HFF-Myc (cell line): ENCODE results near the gene RASL12.
"Not testable (repeated sequence)": the region's sequence is repeated elsewhere in the genome, so short reads cannot be mapped to it uniquely, and the experiment has no call there.

Source experiments
- DNase-seq: peaks from one replicate; pipeline ENCODE4 v3.0.0-alpha.2; 2011; ENCODE audit warnings: low read depth; ENCODE audit errors: extremely low read depth
- H3K4me3 ChIP-seq: replicated peaks from 2 replicates; pipeline ENCODE4 v1.5.1; 2011; ENCODE audit warnings: low read depth, mild to moderate bottlenecking, control low read depth, low read length
- TF ChIP-seq, protein P1 (sequence below): IDR thresholded peaks from 2 replicates; pipeline ENCODE4 v1.5.1; 2012; ENCODE audit warnings: mild to moderate bottlenecking, low read depth, low read length, control low read depth; ENCODE audit errors: missing control alignments

RASL12 gene

GRCh38 chr15:65096481-65097385 is 28.9 kb upstream of the RASL12 start:
- no peak for DNase-seq
- H3K4me3 ChIP-seq = no peak overlapping the region
- TF ChIP-seq, protein P1, sequence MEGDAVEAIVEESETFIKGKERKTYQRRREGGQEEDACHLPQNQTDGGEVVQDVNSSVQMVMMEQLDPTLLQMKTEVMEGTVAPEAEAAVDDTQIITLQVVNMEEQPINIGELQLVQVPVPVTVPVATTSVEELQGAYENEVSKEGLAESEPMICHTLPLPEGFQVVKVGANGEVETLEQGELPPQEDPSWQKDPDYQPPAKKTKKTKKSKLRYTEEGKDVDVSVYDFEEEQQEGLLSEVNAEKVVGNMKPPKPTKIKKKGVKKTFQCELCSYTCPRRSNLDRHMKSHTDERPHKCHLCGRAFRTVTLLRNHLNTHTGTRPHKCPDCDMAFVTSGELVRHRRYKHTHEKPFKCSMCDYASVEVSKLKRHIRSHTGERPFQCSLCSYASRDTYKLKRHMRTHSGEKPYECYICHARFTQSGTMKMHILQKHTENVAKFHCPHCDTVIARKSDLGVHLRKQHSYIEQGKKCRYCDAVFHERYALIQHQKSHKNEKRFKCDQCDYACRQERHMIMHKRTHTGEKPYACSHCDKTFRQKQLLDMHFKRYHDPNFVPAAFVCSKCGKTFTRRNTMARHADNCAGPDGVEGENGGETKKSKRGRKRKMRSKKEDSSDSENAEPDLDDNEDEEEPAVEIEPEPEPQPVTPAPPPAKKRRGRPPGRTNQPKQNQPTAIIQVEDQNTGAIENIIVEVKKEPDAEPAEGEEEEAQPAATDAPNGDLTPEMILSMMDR = no peak

DNA sequence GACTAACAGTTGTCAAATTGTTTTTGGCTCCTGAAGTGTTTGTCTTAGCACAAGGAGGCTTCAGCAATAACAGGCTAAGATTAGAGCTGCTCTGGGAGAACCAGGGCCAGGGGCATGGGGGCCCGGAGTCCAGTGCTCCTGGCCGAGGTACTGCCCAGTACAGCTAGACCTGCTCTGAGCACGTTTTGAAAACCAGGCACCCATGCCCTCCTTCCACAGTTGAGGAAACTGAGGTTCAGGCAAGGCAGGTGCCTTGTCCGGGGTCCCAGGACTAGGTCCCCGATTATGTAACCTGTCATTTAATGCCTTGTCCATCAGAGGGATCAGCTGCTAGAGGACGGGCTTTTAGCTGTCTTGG is 27.9 kb upstream of the RASL12 start:
- no peak overlapping the region for H3K4me3 ChIP-seq
- DNase-seq = no peak
- TF ChIP-seq, protein P1 = no peak

- no peak overlapping the region for H3K4me3 ChIP-seq
- DNase-seq = no peak
- TF ChIP-seq, protein P1 = no peak
These were observed 27.4 kb upstream of the RASL12 start for GRCh38 chr15:65095011-65095746.

- TF ChIP-seq, protein P1 = no peak
- no peak for DNase-seq
- H3K4me3 ChIP-seq = no peak overlapping the region
These were observed 26.7 kb upstream of the RASL12 start for GRCh38 chr15:65094294-65094995.

DNA sequence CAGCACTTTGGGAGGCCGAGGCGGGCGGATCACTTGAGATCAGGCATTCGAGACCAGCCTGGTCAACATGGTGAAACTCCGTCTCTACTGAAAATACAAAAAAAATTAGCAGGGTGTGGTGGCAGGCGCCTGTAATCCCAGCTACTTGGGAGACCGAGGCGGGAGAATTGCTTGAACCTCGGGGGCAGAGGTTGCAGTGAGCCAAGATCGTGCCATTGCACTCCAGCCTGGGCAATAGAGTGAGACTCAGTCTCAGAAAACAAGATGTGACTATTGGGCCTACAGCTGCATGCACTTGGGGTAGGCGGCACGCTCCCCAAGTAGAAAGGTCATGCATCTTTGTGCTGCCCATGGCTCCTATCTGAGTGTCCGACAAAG is 26.0 kb upstream of the RASL12 start:
- not testable (repeated sequence) for H3K4me3 ChIP-seq, DNase-seq

- no peak for DNase-seq
- TF ChIP-seq, protein P1 = no peak
- H3K4me3 ChIP-seq = no peak overlapping the region
These were observed 25.4 kb upstream of the RASL12 start for GRCh38 chr15:65092911-65093792.
